Loucy (cell line): Measurements from ENCODE around the gene DIP2A.

Source experiments
- EZH2phosphoT487 ChIP-seq: fragments of 200-600 bp; IDR thresholded peaks from 2 replicates; pipeline ENCODE4 v1.6.1; 2018; ENCODE audit warnings: antibody characterized with exemption, mild to moderate bottlenecking, moderate library complexity, borderline replicate concordance
- TF ChIP-seq, protein P1 (sequence below): fragments of 200-600 bp; sonication (generic); conservative IDR thresholded peaks from 2 replicates; pipeline ENCODE4 v1.5.1; 2014; ENCODE audit warnings: mild to moderate bottlenecking, antibody characterized with exemption, low read length

DNA sequence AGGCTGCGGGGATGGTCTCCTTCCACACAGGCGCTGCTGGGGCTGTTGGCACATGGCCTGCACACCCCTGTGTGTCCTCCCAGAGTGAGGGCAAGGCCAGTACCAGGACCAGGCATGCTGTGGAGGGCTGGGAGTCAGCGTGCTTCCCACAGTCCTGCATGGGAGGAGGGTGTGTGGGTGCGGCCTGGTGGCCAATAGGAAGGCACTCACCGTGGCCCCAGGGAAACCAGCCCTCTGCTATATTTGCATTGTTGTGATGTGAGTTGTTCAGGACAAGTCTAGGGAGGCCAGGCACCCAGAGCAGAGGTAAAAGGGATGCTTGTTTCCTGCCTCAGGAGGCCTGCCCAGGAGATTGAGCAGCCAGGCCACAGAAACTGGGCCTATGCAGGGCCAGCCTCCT is 86.7 kb downstream of the DIP2A start:
- TF ChIP-seq, protein P1, sequence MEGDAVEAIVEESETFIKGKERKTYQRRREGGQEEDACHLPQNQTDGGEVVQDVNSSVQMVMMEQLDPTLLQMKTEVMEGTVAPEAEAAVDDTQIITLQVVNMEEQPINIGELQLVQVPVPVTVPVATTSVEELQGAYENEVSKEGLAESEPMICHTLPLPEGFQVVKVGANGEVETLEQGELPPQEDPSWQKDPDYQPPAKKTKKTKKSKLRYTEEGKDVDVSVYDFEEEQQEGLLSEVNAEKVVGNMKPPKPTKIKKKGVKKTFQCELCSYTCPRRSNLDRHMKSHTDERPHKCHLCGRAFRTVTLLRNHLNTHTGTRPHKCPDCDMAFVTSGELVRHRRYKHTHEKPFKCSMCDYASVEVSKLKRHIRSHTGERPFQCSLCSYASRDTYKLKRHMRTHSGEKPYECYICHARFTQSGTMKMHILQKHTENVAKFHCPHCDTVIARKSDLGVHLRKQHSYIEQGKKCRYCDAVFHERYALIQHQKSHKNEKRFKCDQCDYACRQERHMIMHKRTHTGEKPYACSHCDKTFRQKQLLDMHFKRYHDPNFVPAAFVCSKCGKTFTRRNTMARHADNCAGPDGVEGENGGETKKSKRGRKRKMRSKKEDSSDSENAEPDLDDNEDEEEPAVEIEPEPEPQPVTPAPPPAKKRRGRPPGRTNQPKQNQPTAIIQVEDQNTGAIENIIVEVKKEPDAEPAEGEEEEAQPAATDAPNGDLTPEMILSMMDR, result no peak
- no peak for TF ChIP-seq EZH2phosphoT487
